Transverse colon (tissue), 4 donors: ENCODE results near the gene ARHGEF1. TPM values are rescaled to one million over a fixed set of nuclear protein-coding genes. Genes with fewer than 3 reads are reported as not detected.
A peak's percentile ranks its signal among the peaks of the same experiment; 100 is the strongest.

ENCODE experiments used
- DNase-seq: peaks from one replicate; pipeline ENCODE4 v3.0.0-alpha.2; 2019
- H3K27ac ChIP-seq, 4 donors: fragments of 200-600 bp; sonication (generic); 2 replicates each; pipeline ENCODE4 v1.5.1; 2016 to 2018; ENCODE audit warnings: inconsistent platforms in 4 of 4
- H3K27me3 ChIP-seq: fragments of 200-600 bp; sonication (generic); 2 replicates; pipeline ENCODE4 v1.5.1; 2017; ENCODE audit warnings: inconsistent platforms
- H3K36me3 ChIP-seq, 4 donors: fragments of 200-600 bp; sonication (generic); 2 replicates each; pipeline ENCODE4 v1.5.1; 2017 to 2019; ENCODE audit warnings: inconsistent platforms in 4 of 4
- H3K4me1 ChIP-seq, 4 donors: fragments of 200-600 bp; sonication (generic); 2 replicates each; pipeline ENCODE4 v1.5.1; 2017 to 2020; ENCODE audit warnings: inconsistent platforms in 4 of 4
- H3K4me3 ChIP-seq, 4 donors: fragments of 200-600 bp; sonication (generic); 1 replicate in 1 of 4; 2 replicates in 3 of 4; pipeline versions ENCODE4 v1.5.1 to v1.6.1; 2017 to 2019; ENCODE audit warnings: inconsistent platforms in 4 of 4
- H3K9me3 ChIP-seq, 2 donors: fragments of 200-600 bp; sonication (generic); 2 replicates each; pipeline ENCODE4 v1.5.1; 2017 to 2019; ENCODE audit warnings: inconsistent platforms in 2 of 2
- CTCF ChIP-seq, 5 experiments: fragments of 200-600 bp in 3 of 5; fragments of 450-650 bp in 2 of 5; sonication (generic) in 3 of 5; IDR thresholded peaks; 1 replicate in 2 of 5; 2 replicates in 3 of 5; pipeline ENCODE4 v1.5.1; 2016 to 2017; ENCODE audit warnings: antibody characterized with exemption in 5 of 5, inconsistent platforms in 3 of 5, mild to moderate bottlenecking in 2 of 5, moderate library complexity in 1 of 5
- EP300 ChIP-seq: sonication (generic); formaldehyde crosslinking; IDR thresholded peaks from one replicate; pipeline ENCODE4 v1.6.1; 2017; ENCODE audit warnings: antibody characterized with exemption, low read depth
- POLR2A ChIP-seq: fragments of 450-650 bp; IDR thresholded peaks from one replicate; pipeline ENCODE4 v1.6.1; 2016; ENCODE audit warnings: antibody characterized with exemption, mild to moderate bottlenecking, moderate library complexity
- POLR2AphosphoS5 ChIP-seq, 3 donors: sonication (generic); formaldehyde crosslinking; IDR thresholded peaks; one replicate each; pipeline ENCODE4 v1.6.1; 2016; ENCODE audit warnings: antibody characterized with exemption in 3 of 3
- WGBS, 2 donors: methylation state at CpG; one replicate each; pipeline ENCODE4 v1.1.5; 2018; ENCODE audit warnings: low coverage in 1 of 2; 5-methylcytosine and 5-hydroxymethylcytosine counted together
- in situ Hi-C, 4 donors: fragments of 200-750 bp; cut with MboI; loops; one replicate each; pipeline versions ENCODE4 v1.15.0 to v1.15.1; 2017; ENCODE audit warnings: low sequenced_read_pairs in 3 of 4, low pct_ligation_motif_present in 1 of 4, low pct_unique_long_range_greater_than_20kb in 1 of 4
- intact Hi-C: fragments of 100-400 bp; cut with DNase I; formaldehyde crosslinking; loops from one replicate; pipeline ENCODE4 v1.15.1; 2023; ENCODE audit warnings: low total_unique reads
- total RNA-seq, 4 donors: library from RNA; depleted of rRNA; stranded (reverse); fragments of >200 nt; gene quantifications; one replicate each; pipeline ENCODE4 v1.1.0, GENCODE V29; 2016

ARHGEF1 gene
- total RNA-seq, 4 donors from 2014 or later, result 64.3 to 215 (median 113) TPM

GRCh38 chr19:41886761-41887710 is 4.1 kb downstream of the ARHGEF1 start:
- peaks cover 23 to 48% (median 38%) of the 10 kb centered on the region in 4 donors for H3K4me1 ChIP-seq
- TF ChIP-seq EP300 (no peak), POLR2A (peak; percentile 28), CTCF (IDR thresholded peaks at IDR 0.05) (no peak), POLR2AphosphoS5 (IDR thresholded peaks at IDR 0.05) (peak in 2 of 3 donors; percentile 3)
- H3K36me3 ChIP-seq, result peaks cover 0 to 12% (median 4%) of the 10 kb centered on the region in 4 donors
- H3K9me3 ChIP-seq, result no peaks in the 10 kb centered on the region
- DNase-seq, result peak; percentile 51
- peak overlapping the region in 1 of 4 donors; percentile 31 for H3K4me3 ChIP-seq
- 45 to 59% methylated on average over 8 to 13 of the region's 13 CpGs for WGBS, 2 donors
- H3K27me3 ChIP-seq, result no peaks in the 10 kb centered on the region
- H3K27ac ChIP-seq, result peak overlapping the region; percentile 56 to 91 (median 60)
- intact Hi-C loops, result no loop called here
- in situ Hi-C loops, result no loop called here

- Histone ChIP-seq H3K27me3 (no peaks in the 10 kb centered on the region), H3K36me3 (peaks cover 0 to 12% (median 4%) of the 10 kb centered on the region in 4 donors), H3K4me1 (peaks cover 23 to 41% (median 33%) of the 10 kb centered on the region in 4 donors), H3K4me3 (peak overlapping the region in 1 of 4 donors; percentile 31), H3K27ac (peak overlapping the region; percentile 56 to 91 (median 60)), H3K9me3 (no peaks in the 10 kb centered on the region)
- in situ Hi-C loops, result no loop called here
- peak; percentile 77 for DNase-seq
- intact Hi-C loops, result no loop called here
- 24 to 30% methylated on average over 5 to 17 of the region's 17 CpGs for WGBS, 2 donors
- TF ChIP-seq CTCF (IDR thresholded peaks at IDR 0.05), result peak in 3 of 5 experiments; percentile 14 to 57 (median 14)
- TF ChIP-seq EP300, result no peak
Measured at GRCh38 chr19:41887711-41888382, 4.9 kb downstream of the ARHGEF1 start.

GRCh38 chr19:41888926-41889325 is 5.9 kb downstream of the ARHGEF1 start:
- WGBS, 2 donors, result 95% methylated on average over 12 of the region's 12 CpGs; no CpG with 5 or more reads in 1 of the 2 donors
- Histone ChIP-seq H3K27ac (no peak overlapping the region), H3K4me1 (peaks cover 23 to 41% (median 31%) of the 10 kb centered on the region in 4 donors), H3K9me3 (no peaks in the 10 kb centered on the region), H3K36me3 (peaks cover 0 to 12% (median 4%) of the 10 kb centered on the region in 4 donors), H3K4me3 (no peak overlapping the region), H3K27me3 (no peaks in the 10 kb centered on the region)
- in situ Hi-C loops (no loop called here), intact Hi-C loops (no loop called here)
- no peak for DNase-seq
- no peak for TF ChIP-seq EP300
- TF ChIP-seq POLR2A, result no peak
- TF ChIP-seq CTCF (IDR thresholded peaks at IDR 0.05), result no peak

GRCh38 chr19:41889896-41890295 is 6.9 kb downstream of the ARHGEF1 start:
- no peaks in the 10 kb centered on the region for H3K9me3 ChIP-seq
- TF ChIP-seq EP300 (no peak), POLR2A (no peak), POLR2AphosphoS5 (IDR thresholded peaks at IDR 0.05) (no peak), CTCF (IDR thresholded peaks at IDR 0.05) (no peak)
- intact Hi-C loops (no loop called here), in situ Hi-C loops (no loop called here)
- WGBS, 2 donors, result 80 to 91% methylated on average over 1 to 8 of the region's 8 CpGs
- no peak overlapping the region for H3K4me3 ChIP-seq
- DNase-seq, result no peak
- H3K4me1 ChIP-seq, result peaks cover 20 to 36% (median 26%) of the 10 kb centered on the region in 4 donors
- peaks cover 0 to 12% (median 6%) of the 10 kb centered on the region in 4 donors for H3K36me3 ChIP-seq
- H3K27me3 ChIP-seq, result no peaks in the 10 kb centered on the region
- no peak overlapping the region for H3K27ac ChIP-seq
